ENCODE results near the gene TACC2. TPM values are rescaled to one million over a fixed set of nuclear protein-coding genes. Genes with fewer than 3 reads are reported as not detected.
"Not testable (repeated sequence)": the region's sequence is repeated elsewhere in the genome, so short reads cannot be mapped to it uniquely, and the experiment has no call there.

Gene TACC2
- total RNA-seq, 2 donors from 2014 or later: 210 to 237 TPM

DNA sequence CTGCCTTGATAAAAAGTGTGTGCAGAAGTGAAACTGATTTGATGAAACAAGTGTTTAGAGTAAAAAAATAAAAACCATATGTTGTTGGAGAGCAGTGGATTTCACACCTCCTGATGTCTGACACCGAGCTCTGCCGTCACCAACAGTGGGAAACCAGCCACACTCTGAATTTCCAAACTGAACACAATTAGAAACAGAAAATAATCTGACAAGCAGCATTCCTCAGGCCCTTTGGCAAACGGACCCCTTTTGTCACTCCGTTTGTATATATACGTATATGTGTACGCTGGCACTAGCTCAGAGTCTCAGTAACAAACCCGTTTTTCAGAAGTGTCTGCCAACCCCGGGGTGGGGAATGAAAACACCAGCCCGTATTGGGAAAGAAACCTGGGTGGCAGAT lies 32.4 kb downstream of the TACC2 start:
- intact Hi-C loops (cut with DNase I): no loop called here
- peak; percentile 17 to 27 for ATAC-seq

DNA sequence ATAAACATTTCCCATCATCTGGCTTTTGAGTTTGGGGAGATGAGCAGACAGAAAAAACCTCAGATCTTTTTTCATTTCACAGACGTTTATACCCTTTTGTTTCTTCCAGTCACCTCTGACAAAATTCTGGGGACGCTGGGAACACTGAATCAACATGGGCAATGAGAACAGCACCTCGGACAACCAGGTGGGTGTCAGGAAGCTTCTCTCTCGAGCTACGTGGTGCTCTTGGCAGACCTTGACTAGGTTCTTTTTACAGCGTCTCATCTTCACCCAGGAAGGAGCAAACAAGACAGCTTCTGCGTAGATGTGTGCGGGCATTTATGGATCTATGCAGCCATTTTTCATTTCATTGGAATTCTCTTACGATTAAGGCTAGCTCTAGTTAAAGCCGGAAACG lies 32.9 kb downstream of the TACC2 start:
- ATAC-seq: no peak
- intact Hi-C loops (cut with DNase I): no loop called here
- no peak for DNase-seq

More for the DNA sequence above, 32.4 kb downstream of the TACC2 start:
- no peak for DNase-seq

DNA sequence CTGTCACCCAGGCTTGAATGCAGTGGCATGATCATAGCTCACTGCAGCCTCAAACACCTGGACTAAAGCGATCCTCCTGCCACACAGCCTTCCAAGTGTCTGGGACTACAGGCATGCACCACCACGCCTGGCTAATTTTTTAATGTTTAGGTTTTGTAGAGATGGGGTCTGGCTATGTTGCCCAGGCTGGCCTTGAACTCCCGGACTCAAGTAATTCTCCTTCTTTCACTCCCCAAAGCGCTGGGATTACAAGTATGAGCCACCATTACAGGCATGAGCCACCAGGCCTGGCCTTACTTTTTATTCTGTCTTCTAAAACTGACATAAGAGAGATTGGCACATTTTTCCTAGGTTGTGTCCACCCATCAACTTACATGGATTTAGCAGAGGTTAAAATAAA lies 33.3 kb downstream of the TACC2 start:
- intact Hi-C loops (cut with DNase I): no loop called here
- no peak for ATAC-seq

DNA sequence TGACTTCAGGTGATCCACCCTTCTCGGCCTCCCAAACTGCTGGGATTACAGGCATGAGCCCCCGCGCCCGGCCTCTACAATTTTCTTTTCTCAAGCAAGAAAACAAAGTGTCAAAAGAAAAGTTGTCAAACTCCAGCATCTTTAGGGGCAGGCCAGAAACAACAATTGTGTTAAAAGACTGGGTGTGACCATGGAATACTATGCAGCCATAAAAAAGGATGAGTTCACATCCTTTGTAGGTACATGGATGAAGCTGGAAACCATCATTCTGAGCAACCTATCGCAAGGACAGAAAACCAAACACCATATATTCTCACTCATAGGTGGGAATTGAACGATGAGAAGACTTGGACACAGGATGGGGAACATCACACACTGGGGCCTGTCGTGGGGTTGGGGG lies 34.3 kb downstream of the TACC2 start:
- DNase-seq; ATAC-seq; intact Hi-C loops (cut with DNase I): not testable (repeated sequence)

More for the DNA sequence above, 33.3 kb downstream of the TACC2 start:
- DNase-seq: no peak

DNA sequence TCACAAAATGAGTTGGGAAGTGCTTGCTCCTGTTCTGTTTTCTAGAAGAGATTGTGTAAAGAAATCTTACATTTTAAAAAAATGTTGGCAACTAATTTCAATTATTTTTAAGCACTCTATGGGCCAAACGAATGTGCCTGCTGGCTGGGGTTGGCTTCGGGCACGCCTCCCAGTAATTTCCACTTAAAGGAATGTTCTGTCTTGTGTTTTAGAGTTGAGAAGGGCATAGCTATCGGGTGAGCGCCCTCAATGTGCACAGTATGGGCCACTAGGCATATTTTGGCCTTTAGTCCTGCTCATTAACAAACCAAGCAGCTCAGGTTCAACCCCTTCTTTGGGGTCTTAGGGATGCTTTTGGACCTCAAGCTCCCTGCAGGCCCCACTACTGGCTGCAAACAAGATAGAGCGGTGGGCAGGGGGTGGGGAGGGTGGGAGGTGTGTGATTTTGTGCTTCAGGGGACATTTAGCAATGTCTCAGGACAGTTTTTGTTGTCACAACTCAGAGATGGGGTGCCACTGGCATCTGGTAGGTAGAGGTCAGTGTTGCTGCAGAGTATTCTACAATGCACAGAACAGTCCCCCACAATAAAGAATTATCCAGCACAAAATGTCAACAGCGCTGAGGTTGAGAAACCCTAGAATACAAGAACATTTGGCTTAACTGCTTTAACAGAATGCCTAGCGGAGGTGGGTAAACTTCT lies 40.7 kb downstream of the TACC2 start:
- DNase-seq: no peak
- peak; percentile 42 to 48 for ATAC-seq
- intact Hi-C loops (cut with DNase I): no loop called here

DNA sequence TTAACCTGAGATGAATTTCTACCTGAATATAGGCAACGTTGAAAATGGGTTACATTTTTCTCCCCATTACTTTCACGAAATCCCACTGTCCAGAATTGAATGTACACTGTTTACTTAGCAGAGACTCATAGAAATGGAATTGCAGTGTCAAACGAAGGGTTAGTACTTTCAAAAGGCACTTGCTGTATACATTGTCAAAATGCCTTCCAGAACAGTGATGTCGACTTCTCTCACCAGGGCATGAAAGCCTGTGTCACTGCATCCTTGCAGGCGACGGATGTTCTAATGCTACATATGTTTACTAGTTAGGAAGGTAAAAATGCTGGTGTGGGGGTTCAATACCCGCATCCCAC lies 41.2 kb downstream of the TACC2 start:
- DNase-seq (no peak), ATAC-seq (no peak)
- intact Hi-C loops (cut with DNase I): no loop called here

DNA sequence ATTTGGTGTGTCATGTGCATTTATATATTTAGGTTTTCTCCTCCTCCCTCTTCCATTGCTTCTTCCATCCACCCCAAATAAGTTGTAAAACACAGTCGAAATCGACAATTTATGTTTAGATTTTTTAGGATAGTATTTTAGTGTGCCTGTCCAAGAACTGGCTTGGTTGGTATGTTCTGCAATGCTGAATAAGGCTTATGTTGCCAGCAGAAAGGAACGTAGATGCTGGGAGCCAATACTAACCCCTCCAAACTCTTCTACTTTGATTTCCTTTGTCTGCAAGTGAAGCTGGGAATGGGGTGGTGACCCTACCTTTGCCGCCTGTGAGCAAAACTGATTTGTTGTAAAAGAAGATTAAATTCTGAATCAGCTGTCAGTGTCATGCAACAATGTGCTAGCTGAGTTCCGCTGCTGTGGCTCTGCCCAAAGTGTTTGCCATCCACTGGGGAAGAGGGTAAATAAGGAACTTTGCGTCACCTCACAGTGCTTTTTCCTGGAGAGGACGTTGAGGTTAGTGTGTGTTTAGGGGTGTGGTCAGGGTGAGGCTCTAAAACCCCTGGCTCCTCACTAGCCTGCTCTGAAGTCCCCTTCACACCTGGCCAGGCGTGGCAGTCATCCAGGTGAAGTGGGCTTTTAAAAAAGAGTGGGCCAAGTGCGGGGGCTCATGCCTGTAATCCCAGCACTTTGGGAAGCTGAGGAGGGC lies 44.4 kb downstream of the TACC2 start:
- ATAC-seq: peak; percentile 72 to 74

DNA sequence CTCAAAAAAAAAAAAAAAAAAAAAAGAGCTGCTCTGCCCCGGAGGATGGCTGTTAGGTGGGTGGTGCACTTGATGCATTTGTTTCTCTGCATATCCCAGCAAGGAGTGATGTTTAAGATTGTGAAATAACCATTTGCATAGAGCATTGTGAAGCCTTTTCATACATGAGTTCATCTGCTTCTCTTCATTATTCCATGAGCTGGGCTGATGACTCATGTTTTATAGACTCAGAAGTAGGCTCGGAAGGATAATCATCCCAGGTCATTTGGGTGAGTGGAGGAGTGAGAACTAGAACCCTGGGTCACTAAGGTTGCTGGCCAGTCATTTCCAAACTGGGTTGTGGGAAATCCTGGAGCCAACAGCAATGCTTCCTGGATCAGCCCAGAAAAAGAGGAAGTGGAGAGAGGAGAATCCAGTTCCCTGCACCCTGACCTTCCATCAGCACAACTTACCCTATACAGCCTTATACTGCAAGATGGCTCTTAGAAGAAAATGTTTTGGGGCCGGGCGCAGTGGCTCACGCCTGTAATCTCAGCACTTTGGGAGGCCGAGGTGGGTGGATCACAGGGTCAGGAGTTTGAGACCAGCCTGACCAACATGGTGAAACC lies 45.3 kb downstream of the TACC2 start:
- ATAC-seq (peak in 1 of 2 donors; percentile 11), DNase-seq (no peak)
- intact Hi-C loops (cut with DNase I): no loop called here

More for the DNA sequence above, 44.4 kb downstream of the TACC2 start:
- DNase-seq: no peak
- intact Hi-C loops (cut with DNase I): no loop called here

DNA sequence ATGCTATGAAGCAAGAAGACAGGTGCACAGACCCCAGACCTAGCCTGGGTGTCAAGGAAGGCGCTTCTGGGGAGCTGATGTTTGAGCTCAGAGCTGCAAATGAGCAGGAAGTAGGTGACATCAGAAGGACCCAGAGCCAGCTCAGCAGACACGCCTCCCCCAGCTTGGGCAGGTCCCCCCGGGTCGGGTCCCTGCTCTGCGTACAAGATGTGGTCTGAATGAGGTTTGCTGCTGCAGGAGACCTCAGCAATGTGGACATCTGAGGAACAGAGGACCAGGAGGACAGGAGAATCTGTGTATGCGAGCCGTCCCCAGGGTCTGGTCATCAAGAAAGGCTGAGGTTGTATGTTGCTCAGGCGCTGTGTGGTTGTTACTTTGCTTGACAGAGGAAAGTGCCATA lies 51.8 kb downstream of the TACC2 start:
- ATAC-seq (no peak), DNase-seq (no peak)
- intact Hi-C loops (cut with DNase I): loop anchor here in 1 of 2 donors (10.0 kb wide), 1 partner anchor 66 kb away; the partner anchor contains the start of gene NSMCE4A

DNA sequence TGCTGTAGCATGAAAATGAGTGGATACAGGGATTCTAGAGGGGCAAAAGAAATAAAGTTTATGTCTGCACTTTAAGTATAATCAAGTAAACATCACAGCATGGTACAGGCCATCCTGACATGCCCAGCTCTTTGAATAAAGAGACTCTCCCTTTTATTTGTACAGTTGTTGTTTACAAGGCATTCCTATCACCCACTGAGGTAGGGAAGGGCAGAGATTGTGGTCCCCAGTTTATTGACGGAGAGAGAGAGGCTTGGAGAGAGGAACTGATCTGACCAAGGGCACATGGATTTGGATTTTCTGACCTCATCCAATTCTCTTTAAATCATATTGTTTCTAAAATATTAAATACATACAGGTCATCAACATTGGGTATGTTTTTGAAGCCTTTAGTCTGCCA lies 53.9 kb downstream of the TACC2 start:
- ATAC-seq: no peak
- intact Hi-C loops (cut with DNase I): loop anchor here in 1 of 2 donors (10.0 kb wide), 1 partner anchor 68 kb away; the partner anchor contains the start of gene NSMCE4A
- DNase-seq: no peak

DNA sequence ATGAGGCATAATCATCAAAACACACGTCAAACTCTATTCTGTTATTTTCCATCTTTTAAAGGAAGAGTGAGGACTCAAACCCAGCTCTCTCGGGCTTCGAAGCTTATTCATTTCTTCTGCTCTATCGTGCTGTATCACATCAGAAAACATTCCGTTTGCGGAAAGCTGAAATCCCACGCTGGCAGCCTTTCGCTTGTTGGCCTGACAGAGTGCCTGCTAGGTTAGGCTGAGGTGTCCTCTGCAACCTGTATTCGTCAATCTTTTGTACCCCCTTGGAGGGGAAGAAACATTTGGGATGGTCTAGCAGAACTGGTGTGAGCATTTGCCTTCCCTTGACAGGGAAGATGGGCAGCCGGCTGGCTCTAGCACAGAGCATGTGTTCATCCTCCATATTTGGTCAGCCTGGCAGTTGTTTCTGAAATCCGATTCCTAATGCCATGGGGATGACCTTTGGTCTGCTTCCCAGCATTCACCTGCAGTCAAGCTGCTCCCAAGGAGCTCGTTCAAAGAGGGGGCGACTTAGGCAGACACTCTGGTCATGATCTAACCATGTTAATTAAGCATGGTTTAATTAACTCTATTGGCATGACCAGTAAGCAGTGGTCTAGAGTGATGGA lies 55.2 kb downstream of the TACC2 start:
- intact Hi-C loops (cut with DNase I): loop anchor here in 1 of 2 donors (10.0 kb wide), 1 partner anchor 69 kb away; the partner anchor contains the start of gene NSMCE4A
- peak; percentile 72 to 74 for ATAC-seq
- DNase-seq: no peak

DNA sequence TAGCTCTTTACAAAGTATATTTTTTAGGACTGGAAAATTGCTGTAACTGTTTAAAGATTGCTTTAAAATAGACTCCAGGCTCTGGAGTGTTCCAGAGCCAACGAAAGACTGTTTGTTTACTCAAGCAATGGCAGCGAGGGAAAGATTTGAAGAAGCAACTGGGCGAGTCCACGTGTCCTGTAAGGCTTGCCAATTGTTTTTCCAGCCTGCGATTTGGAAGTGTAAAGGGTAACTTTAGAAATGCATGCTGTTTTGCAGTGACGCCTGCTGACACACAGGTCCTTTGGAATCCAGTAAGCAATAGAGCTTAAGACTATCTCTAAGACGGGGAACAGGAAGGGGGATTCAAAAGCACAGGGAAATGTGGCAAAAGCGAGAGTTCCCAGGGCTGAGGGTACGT lies 55.8 kb downstream of the TACC2 start:
- DNase-seq (no peak), ATAC-seq (peak; percentile 48 to 76)
- intact Hi-C loops (cut with DNase I): loop anchor here in 1 of 2 donors (10.0 kb wide), 1 partner anchor 70 kb away; the partner anchor contains the start of gene NSMCE4A

DNA sequence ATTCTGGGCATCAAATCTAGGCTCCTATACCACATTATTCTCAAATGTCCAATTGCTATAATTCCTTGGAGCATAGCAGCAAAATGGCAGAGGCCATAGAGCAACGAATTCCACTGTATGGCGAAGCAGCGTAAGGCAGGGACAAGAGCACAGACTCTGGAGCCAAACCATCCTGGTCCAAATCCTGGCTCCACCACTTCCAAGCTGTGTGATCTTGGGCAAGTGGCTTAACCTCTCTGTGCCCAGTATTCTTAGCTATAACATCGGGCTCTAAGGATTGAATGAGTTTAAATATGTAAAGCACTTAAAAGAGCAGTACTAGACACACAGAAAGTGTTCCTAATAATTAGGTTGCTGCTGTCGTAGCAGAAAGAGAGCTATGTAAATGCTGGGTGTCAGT lies 56.2 kb downstream of the TACC2 start:
- ATAC-seq: no peak
- intact Hi-C loops (cut with DNase I): loop anchor here in 1 of 2 donors (10.0 kb wide), 1 partner anchor 70 kb away; the partner anchor contains the start of gene NSMCE4A

DNA sequence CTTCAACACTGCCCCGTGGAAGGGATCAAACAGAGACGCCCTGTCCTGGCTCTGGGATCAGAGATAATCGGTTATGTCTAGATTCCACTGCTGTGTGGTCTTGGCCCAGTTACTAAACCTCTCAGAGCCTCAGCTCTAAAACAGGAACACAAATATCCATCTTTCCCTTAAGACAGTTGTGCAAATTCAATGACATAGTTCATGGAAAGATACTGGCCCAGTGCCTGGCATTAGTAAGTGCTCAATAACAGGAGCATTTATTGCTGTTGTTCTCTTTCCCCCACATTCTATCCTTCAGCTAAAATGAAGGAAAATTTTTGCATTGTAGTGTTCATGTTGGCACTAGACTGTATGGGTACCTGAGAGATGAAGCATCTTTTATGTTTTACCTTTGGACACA lies 58.6 kb downstream of the TACC2 start:
- no peak for ATAC-seq
- intact Hi-C loops (cut with DNase I): loop anchor here in 1 of 2 donors (10.0 kb wide), 1 partner anchor 73 kb away; the partner anchor contains the start of gene NSMCE4A
- no peak for DNase-seq

More for the DNA sequence above, 56.2 kb downstream of the TACC2 start:
- no peak for DNase-seq

DNA sequence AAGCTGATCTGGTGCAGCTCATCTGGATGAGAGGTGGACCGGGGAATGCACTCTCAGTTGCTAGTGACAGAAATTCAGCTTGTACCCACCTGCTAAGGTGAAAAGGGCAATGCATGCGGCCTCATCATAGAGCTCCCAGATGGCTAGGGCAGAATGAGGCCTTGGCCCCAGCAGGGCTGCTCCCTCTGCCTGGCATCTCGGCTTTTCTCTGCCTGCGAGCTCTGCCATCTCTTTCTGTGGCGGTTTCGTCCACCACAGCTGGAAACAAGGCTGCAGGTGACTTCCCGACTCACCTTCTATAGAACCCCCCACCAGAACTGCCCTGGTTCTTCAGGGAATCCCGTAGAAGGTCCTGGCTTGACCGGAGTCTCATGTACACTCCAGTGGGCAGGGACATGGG lies 60.1 kb downstream of the TACC2 start:
- no peak for DNase-seq
- no peak for ATAC-seq
- intact Hi-C loops (cut with DNase I): loop anchor here in 1 of 2 donors (10.0 kb wide), 1 partner anchor 74 kb away; the partner anchor contains the start of gene NSMCE4A

DNA sequence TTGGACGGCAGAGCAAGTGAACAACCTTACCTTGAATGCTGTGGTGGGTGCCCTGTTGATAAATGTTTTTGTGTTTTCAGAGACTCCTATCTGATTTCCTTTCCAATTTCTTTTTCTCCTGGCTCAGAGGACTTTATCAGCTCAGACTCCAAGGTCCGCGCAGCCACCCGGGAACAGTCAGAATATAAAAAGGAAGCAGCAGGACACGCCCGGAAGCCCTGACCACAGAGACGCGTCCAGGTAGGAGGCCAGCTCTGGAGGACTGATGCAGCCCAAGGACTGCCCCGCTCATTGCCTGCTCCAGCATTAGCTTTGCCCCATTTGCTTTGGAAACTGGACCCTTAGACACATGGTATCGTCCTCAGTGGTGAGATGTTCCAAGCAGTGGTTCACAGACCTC lies 61.3 kb downstream of the TACC2 start:
- ATAC-seq (no peak), DNase-seq (no peak)
- intact Hi-C loops (cut with DNase I): loop anchor here (5.0 to 10.0 kb wide), 3 partner anchors 62 to 174 kb away; no protein-coding TSS in a partner anchor

DNA sequence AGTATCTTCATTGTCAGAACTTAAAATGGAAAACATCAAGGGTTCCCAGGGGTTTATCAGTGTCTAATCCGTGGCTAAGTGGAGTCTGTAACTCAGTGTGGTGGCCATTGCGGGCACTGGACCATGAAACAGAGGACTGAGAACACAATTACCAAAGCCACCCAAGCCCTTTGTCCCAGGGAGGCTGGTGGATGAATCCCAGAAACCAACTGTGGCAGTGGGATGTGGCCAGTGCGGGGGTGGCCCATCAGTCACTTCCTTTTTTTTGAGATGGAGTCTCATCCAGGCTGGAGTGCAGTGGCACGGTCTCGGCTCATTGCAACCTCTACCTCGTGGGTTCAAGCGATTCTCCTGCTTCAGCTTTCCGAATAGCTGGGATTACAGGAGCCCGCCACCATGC lies 61.8 kb downstream of the TACC2 start:
- ATAC-seq: no peak
- no peak for DNase-seq
- intact Hi-C loops (cut with DNase I): loop anchor here (5.0 to 10.0 kb wide), 3 partner anchors 61 to 174 kb away; no protein-coding TSS in a partner anchor

DNA sequence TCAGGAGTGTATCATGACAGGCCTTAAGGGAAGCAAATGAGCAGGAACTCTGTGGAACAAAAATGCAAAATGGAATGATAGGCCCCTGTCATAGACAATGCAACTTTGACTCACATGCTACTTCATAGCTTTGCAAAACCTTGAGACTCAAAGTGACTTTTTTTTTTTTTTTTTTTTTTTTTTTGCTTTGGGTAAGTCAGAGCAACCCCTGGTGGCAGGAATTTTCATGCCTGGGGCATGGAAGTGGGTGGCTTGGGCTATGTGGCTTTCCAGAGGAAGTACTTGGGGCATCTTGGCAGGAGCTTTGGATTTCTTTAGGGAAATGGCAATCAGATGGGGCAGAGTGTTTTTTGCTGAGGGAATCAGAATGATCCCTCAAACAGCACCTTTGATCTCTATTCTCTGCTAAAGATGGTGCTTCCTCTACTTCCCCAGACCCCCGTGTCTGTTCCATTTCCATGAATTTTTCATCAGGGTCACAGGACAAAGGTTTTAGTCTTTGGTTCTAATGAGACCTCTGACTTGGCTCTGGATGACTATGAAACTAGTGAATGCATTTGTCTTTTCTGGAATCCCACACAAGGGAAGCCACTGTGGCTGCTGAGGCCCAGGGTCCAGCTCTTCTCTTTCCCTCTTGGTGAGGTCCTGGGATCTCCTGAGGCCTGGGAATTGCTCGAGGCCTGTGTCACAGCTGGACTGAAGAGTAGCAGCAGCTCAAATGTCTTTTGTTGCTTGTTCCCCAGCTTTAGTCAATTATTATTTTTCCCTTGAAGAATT lies 62.8 kb downstream of the TACC2 start:
- intact Hi-C loops (cut with DNase I): loop anchor here (5.0 to 10.0 kb wide), 3 partner anchors 61 to 173 kb away; no protein-coding TSS in a partner anchor
- DNase-seq: peak; percentile 54
- ATAC-seq: peak; percentile 30 to 57

All from left cardiac atrium (tissue), 4 donors.